Mesenteric fat pad (tissue), 1 donor: ENCODE results near the gene GLDC. TPM values are rescaled to one million over a fixed set of nuclear protein-coding genes. Genes with fewer than 3 reads are reported as not detected.
"Not testable (repeated sequence)": the region's sequence is repeated elsewhere in the genome, so short reads cannot be mapped to it uniquely, and the experiment has no call there.

Experiments
- DNase-seq: peaks from one replicate; pipeline ENCODE4 v3.0.0-alpha.2; 2020; ENCODE audit warnings: low spot score
- total RNA-seq: library from RNA; stranded (reverse); fragmentation: NEBNext Ultra II Directional; extraction: Animal tissue kit (Norgen Biotek cat#: 25700); gene quantifications from one replicate; pipeline ENCODE4 v1.2.1, GENCODE V29; 2021
- donor health status: DM: yes; HTN: yes; CAD: no.

GLDC gene
- total RNA-seq, 1 donor from 2014 or later: 0.19 TPM

- DNase-seq: not testable (repeated sequence)
These were observed 22.7 kb downstream of the GLDC start for GRCh38 chr9:6622784-6623183.

- no peak for DNase-seq
These were observed 24.7 kb downstream of the GLDC start for GRCh38 chr9:6620796-6621195.

GRCh38 chr9:6620353-6620752, 25.2 kb downstream of the GLDC start:
- DNase-seq: no peak

GRCh38 chr9:6619909-6620308, 25.6 kb downstream of the GLDC start:
- no peak for DNase-seq

GRCh38 chr9:6616951-6617602, 28.5 kb downstream of the GLDC start:
- DNase-seq: no peak

- no peak for DNase-seq
These were observed 31.0 kb downstream of the GLDC start for GRCh38 chr9:6614489-6614888.

- no peak for DNase-seq
These were observed 33.7 kb downstream of the GLDC start for GRCh38 chr9:6611865-6612264.

- no peak for DNase-seq
These were observed 35.5 kb downstream of the GLDC start for GRCh38 chr9:6610073-6610472.

GRCh38 chr9:6609497-6610016, 36.0 kb downstream of the GLDC start:
- DNase-seq: no peak

- DNase-seq: no peak
These were observed 40.3 kb downstream of the GLDC start for GRCh38 chr9:6605202-6605601.

- DNase-seq: no peak
These were observed 45.1 kb downstream of the GLDC start for GRCh38 chr9:6600426-6600825.

GRCh38 chr9:6600006-6600405, 45.5 kb downstream of the GLDC start:
- no peak for DNase-seq

- no peak for DNase-seq
These were observed 47.2 kb downstream of the GLDC start for GRCh38 chr9:6598249-6598725.

- DNase-seq: no peak
These were observed 52.7 kb downstream of the GLDC start for GRCh38 chr9:6592791-6593190.

- no peak for DNase-seq
These were observed 53.3 kb downstream of the GLDC start for GRCh38 chr9:6592231-6592630.

- no peak for DNase-seq
These were observed 54.7 kb downstream of the GLDC start for GRCh38 chr9:6590772-6591384.

- DNase-seq: no peak
These were observed 55.2 kb downstream of the GLDC start for GRCh38 chr9:6590334-6590733.

- DNase-seq: no peak
These were observed 60.5 kb downstream of the GLDC start for GRCh38 chr9:6584881-6585597.

- no peak for DNase-seq
These were observed 64.3 kb downstream of the GLDC start for GRCh38 chr9:6581253-6581652.

- DNase-seq: no peak
These were observed 65.9 kb downstream of the GLDC start for GRCh38 chr9:6579613-6580012.

- DNase-seq: no peak
These were observed 68.5 kb downstream of the GLDC start for GRCh38 chr9:6576987-6577386.

GRCh38 chr9:6575324-6576034, 70.0 kb downstream of the GLDC start:
- DNase-seq: no peak
